ENCODE results near the gene TDO2.

TDO2 gene

DNA sequence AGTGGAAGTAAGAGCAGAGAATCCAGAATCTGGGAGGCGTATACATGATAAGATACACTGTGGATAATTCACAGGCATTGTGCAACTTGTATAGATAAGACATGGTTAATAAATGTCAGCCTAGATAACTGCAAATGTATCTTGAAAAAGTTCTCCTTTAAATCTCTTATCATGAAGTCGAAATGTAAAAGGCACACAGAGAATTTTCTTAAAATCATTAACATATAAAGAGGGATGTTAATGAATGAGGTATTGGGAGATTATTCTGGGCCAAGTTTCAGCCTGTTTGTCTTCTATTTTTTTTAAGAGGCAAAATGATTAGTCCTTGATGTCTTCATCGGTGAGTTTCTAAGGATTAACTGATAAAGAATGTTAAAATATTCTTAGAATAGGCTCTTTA, 835 bp downstream of the TDO2 start:
- no peak for DNase-seq (ENCODE audit: low spot score)
- Histone ChIP-seq H3K27me3 (ENCODE audit: insufficient read depth, poor library complexity, severe bottlenecking) (no peaks in the 10 kb centered on the region), H3K36me3 (ENCODE audit: low read depth) (no peaks in the 10 kb centered on the region), H3K9me3 (ENCODE audit: severe bottlenecking) (no peaks in the 10 kb centered on the region), H3K4me1 (ENCODE audit: insufficient read depth, poor library complexity, severe bottlenecking) (peaks cover 20% of the 10 kb centered on the region), H3K4me3 (ENCODE audit: severe bottlenecking) (no peak overlapping the region), H3K27ac (ENCODE audit: poor library complexity, severe bottlenecking) (no peak overlapping the region)
- TF ChIP-seq, protein P1, sequence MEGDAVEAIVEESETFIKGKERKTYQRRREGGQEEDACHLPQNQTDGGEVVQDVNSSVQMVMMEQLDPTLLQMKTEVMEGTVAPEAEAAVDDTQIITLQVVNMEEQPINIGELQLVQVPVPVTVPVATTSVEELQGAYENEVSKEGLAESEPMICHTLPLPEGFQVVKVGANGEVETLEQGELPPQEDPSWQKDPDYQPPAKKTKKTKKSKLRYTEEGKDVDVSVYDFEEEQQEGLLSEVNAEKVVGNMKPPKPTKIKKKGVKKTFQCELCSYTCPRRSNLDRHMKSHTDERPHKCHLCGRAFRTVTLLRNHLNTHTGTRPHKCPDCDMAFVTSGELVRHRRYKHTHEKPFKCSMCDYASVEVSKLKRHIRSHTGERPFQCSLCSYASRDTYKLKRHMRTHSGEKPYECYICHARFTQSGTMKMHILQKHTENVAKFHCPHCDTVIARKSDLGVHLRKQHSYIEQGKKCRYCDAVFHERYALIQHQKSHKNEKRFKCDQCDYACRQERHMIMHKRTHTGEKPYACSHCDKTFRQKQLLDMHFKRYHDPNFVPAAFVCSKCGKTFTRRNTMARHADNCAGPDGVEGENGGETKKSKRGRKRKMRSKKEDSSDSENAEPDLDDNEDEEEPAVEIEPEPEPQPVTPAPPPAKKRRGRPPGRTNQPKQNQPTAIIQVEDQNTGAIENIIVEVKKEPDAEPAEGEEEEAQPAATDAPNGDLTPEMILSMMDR (IDR thresholded peaks at IDR 0.05; ENCODE audit: poor library complexity, severe bottlenecking): no peak
- no peak for ATAC-seq (ENCODE audit: low read depth)

DNA sequence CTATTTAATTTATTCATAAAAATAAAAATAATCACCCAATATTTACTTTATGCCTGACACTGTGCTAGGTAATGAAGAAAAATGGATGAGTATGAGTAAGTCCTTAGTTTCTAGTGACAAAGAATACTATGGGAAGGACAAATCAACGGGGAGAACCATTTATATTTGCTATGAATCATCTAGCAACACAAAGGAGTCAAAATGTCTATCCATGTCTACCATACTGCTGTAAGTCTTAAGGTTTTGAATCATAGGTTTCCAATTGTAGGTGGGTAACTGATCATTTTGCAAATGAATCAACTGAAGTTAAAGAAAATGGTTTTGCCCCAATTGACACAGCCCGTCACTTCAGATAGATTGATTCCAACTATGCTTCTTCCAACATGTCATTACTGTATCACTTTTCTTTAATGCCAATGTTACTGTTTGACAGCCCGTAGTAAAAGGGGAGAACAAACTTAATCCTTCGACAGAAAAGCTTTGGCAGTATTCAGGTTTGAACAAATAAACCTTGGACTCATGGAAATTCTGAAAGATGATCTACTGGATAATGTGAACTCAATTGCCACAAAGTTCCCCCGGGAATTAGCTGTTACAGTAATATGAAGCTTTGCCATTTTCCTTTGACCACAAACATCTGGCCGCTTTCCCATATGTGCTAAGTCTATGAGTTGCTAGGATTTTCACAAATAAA, 3.2 kb downstream of the TDO2 start:
- Histone ChIP-seq H3K27me3 (ENCODE audit: insufficient read depth, poor library complexity, severe bottlenecking) (no peaks in the 10 kb centered on the region), H3K9me3 (ENCODE audit: severe bottlenecking) (no peaks in the 10 kb centered on the region), H3K4me1 (ENCODE audit: insufficient read depth, poor library complexity, severe bottlenecking) (peaks cover 20% of the 10 kb centered on the region), H3K4me3 (ENCODE audit: severe bottlenecking) (no peak overlapping the region), H3K36me3 (ENCODE audit: low read depth) (no peaks in the 10 kb centered on the region), H3K27ac (ENCODE audit: poor library complexity, severe bottlenecking) (peak overlapping the region; percentile 19)
- TF ChIP-seq, protein P1 (IDR thresholded peaks at IDR 0.05; ENCODE audit: poor library complexity, severe bottlenecking): no peak
- DNase-seq (ENCODE audit: low spot score): no peak
- peak; percentile 84 for ATAC-seq (ENCODE audit: low read depth)

DNA sequence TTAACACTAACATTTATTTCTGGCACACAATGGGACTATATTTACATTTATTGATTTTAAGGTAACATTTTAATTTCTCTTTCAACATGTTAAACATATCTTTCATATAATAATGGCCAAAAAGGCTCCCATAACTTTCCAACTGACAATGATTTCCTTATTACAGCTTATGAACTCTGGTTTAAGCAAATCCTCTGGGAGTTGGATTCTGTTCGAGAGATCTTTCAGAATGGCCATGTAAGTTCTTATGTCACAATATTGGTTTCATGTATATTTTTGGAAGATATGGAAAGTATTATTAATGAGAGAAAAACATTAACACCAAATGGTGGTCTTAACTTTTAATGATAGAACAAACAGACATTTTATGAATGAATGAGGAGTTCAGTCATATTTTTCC, 4.1 kb downstream of the TDO2 start:
- Histone ChIP-seq H3K9me3 (ENCODE audit: severe bottlenecking) (no peaks in the 10 kb centered on the region), H3K4me3 (ENCODE audit: severe bottlenecking) (no peak overlapping the region), H3K27me3 (ENCODE audit: insufficient read depth, poor library complexity, severe bottlenecking) (no peaks in the 10 kb centered on the region), H3K27ac (ENCODE audit: poor library complexity, severe bottlenecking) (no peak overlapping the region), H3K36me3 (ENCODE audit: low read depth) (no peaks in the 10 kb centered on the region), H3K4me1 (ENCODE audit: insufficient read depth, poor library complexity, severe bottlenecking) (peaks cover 20% of the 10 kb centered on the region)
- ATAC-seq (ENCODE audit: low read depth) (no peak), DNase-seq (ENCODE audit: low spot score) (no peak)
- TF ChIP-seq, protein P1 (IDR thresholded peaks at IDR 0.05; ENCODE audit: poor library complexity, severe bottlenecking): no peak

DNA sequence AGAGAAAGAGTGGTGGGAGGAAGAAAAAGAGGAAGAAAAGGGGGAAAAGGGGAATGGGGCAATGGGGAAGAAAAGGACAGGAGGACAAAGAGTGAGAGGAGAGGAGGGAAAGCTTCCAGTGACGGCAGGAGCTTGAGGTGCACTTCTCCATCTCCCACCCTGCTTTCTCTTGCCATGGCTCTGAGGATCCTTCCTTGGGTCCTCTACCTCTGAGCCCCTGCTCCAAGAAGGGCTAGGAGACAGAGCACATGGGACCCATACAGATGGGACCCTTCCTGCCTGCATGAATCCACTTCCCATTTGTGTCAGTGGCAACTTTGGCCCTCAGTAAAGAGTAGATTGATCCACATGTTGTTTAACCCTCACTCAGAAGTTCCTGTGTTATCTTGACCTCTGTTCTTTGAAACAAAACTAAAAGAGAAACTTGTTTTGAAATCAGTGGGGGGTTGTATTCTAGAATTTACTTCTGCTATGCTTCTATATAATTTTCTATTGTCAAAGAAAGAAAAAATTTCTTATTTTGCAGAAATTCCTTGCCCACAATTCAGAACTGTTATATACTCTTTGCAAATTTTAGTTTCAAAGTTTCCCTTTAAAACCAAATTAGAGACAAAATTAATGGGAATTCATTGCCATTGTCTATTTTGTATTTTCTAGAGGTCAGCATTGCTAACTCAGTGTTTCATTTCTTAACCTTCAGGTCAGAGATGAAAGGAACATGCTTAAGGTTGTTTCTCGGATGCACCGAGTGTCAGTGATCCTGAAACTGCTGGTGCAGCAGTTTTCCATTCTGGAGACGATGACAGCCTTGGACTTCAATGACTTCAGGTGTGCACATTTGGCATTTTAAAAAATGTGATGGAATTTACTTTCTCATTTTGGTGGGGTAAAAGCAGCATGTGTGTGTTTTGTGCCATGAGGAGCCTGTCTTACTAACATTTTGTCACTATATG, 5.0 kb downstream of the TDO2 start:
- Histone ChIP-seq H3K4me3 (ENCODE audit: severe bottlenecking) (no peak overlapping the region), H3K9me3 (ENCODE audit: severe bottlenecking) (no peaks in the 10 kb centered on the region), H3K36me3 (ENCODE audit: low read depth) (no peaks in the 10 kb centered on the region), H3K27me3 (ENCODE audit: insufficient read depth, poor library complexity, severe bottlenecking) (no peaks in the 10 kb centered on the region), H3K27ac (ENCODE audit: poor library complexity, severe bottlenecking) (no peak overlapping the region), H3K4me1 (ENCODE audit: insufficient read depth, poor library complexity, severe bottlenecking) (peaks cover 20% of the 10 kb centered on the region)
- ATAC-seq (ENCODE audit: low read depth) (no peak), DNase-seq (ENCODE audit: low spot score) (no peak)
- TF ChIP-seq, protein P1 (IDR thresholded peaks at IDR 0.05; ENCODE audit: poor library complexity, severe bottlenecking): no peak

All from RWPE2 (cell line).